Esophagus muscularis mucosa (tissue), 4 donors: ENCODE results near the gene ALDH3B1. TPM values are rescaled to one million over a fixed set of nuclear protein-coding genes. Genes with fewer than 3 reads are reported as not detected.

ENCODE experiments used
- DNase-seq: peaks from one replicate; pipeline ENCODE4 v3.0.0-alpha.2; 2017; ENCODE audit errors: extremely low spot score
- H3K27ac ChIP-seq, 4 donors: fragments of 200-600 bp; sonication (generic); replicated peaks in 1 of 4; 1 replicate in 3 of 4; 2 replicates in 1 of 4; pipeline ENCODE4 v1.5.1; 2016 to 2019; ENCODE audit warnings: mild to moderate bottlenecking in 1 of 4
- H3K27me3 ChIP-seq, 4 donors: fragments of 200-600 bp; sonication (generic); one replicate each; pipeline versions ENCODE4 v1.5.1 to v1.6.0; 2016 to 2019
- H3K36me3 ChIP-seq, 4 donors: fragments of 200-600 bp; sonication (generic); one replicate each; pipeline ENCODE4 v1.5.1; 2016 to 2019
- H3K4me1 ChIP-seq, 4 donors: fragments of 200-600 bp; sonication (generic); one replicate each; pipeline ENCODE4 v1.5.1; 2016 to 2019
- H3K4me3 ChIP-seq, 4 donors: fragments of 200-600 bp; sonication (generic); 1 replicate in 2 of 4; 2 replicates in 2 of 4; pipeline ENCODE4 v1.5.1; 2016 to 2019; ENCODE audit warnings: mild to moderate bottlenecking in 4 of 4, moderate library complexity in 1 of 4
- H3K9me3 ChIP-seq, 4 donors: fragments of 200-600 bp; sonication (generic); 1 replicate in 3 of 4; 2 replicates in 1 of 4; pipeline ENCODE4 v1.5.1; 2016 to 2019
- CTCF ChIP-seq, 3 experiments: fragments of 200-600 bp in 2 of 3; fragments of 450-650 bp in 1 of 3; sonication (generic) in 2 of 3; IDR thresholded peaks; one replicate each; pipeline ENCODE4 v1.5.1; 2017 to 2019; ENCODE audit warnings: antibody characterized with exemption in 3 of 3, mild to moderate bottlenecking in 2 of 3, moderate library complexity in 1 of 3
- EP300 ChIP-seq: sonication (generic); formaldehyde crosslinking; IDR thresholded peaks from one replicate; pipeline ENCODE4 v1.6.1; 2017; ENCODE audit warnings: antibody characterized with exemption
- POLR2A ChIP-seq: fragments of 450-650 bp; IDR thresholded peaks from one replicate; pipeline ENCODE4 v1.6.1; 2017; ENCODE audit warnings: antibody characterized with exemption, moderate library complexity, mild to moderate bottlenecking, low read depth
- POLR2AphosphoS5 ChIP-seq, 2 donors: sonication (generic); formaldehyde crosslinking; IDR thresholded peaks; one replicate each; pipeline ENCODE4 v1.6.1; 2017; ENCODE audit warnings: antibody characterized with exemption in 2 of 2
- WGBS: methylation state at CpG from one replicate; pipeline ENCODE4 v1.1.5; 2018; 5-methylcytosine and 5-hydroxymethylcytosine counted together
- intact Hi-C: fragments of 100-400 bp; cut with DNase I; formaldehyde crosslinking; loops from one replicate; pipeline ENCODE4 v1.15.1; 2023
- total RNA-seq, 4 donors: library from RNA; depleted of rRNA; stranded (reverse); fragments of >200 nt; gene quantifications; one replicate each; pipeline versions ENCODE4 v1.1.0 to v1.2.1, GENCODE V29; 2016

The ALDH3B1 gene
- total RNA-seq, 4 donors from 2014 or later: 10.6 to 17.2 (median 12.6) TPM

GRCh38 chr11:67996051-67996450 is 14.1 kb upstream of the ALDH3B1 start:
- H3K4me1 ChIP-seq: peaks cover 6 to 9% (median 8%) of the 10 kb centered on the region in 4 donors
- peaks cover 0 to 24% (median 4%) of the 10 kb centered on the region in 4 donors for H3K27me3 ChIP-seq
- no peak for TF ChIP-seq POLR2AphosphoS5 (IDR thresholded peaks at IDR 0.05)
- no peak for TF ChIP-seq POLR2A
- no peak for TF ChIP-seq CTCF (IDR thresholded peaks at IDR 0.05)
- TF ChIP-seq EP300: no peak
- intact Hi-C loops: no loop called here
- no peak for DNase-seq
- H3K4me3 ChIP-seq: no peak overlapping the region
- H3K27ac ChIP-seq: no peak overlapping the region
- 97% methylated on average over 11 of the region's 13 CpGs for WGBS
- peaks cover 0 to 14% (median 0%) of the 10 kb centered on the region in 4 donors for H3K36me3 ChIP-seq
- H3K9me3 ChIP-seq: no peaks in the 10 kb centered on the region

GRCh38 chr11:67996622-67997474 is 13.3 kb upstream of the ALDH3B1 start:
- peaks cover 0 to 16% (median under 1%) of the 10 kb centered on the region in 4 donors for H3K27me3 ChIP-seq
- H3K4me3 ChIP-seq: no peak overlapping the region
- no peak overlapping the region for H3K27ac ChIP-seq
- H3K36me3 ChIP-seq: peaks cover 0 to 14% (median 0%) of the 10 kb centered on the region in 4 donors
- 68% methylated on average over 39 of the region's 41 CpGs for WGBS
- H3K9me3 ChIP-seq: no peaks in the 10 kb centered on the region
- intact Hi-C loops: no loop called here
- TF ChIP-seq CTCF (IDR thresholded peaks at IDR 0.05) (no peak), POLR2AphosphoS5 (IDR thresholded peaks at IDR 0.05) (no peak), POLR2A (no peak), EP300 (no peak)
- DNase-seq: no peak
- peaks cover 0 to under 1% (median under 1%) of the 10 kb centered on the region in 4 donors for H3K4me1 ChIP-seq

- TF ChIP-seq POLR2AphosphoS5 (IDR thresholded peaks at IDR 0.05) (no peak), CTCF (IDR thresholded peaks at IDR 0.05) (no peak), EP300 (no peak), POLR2A (no peak)
- Histone ChIP-seq H3K27ac (no peak overlapping the region), H3K36me3 (peaks cover 0 to 14% (median 0%) of the 10 kb centered on the region in 4 donors), H3K4me1 (peaks cover 0 to 3% (median under 1%) of the 10 kb centered on the region in 4 donors), H3K27me3 (peaks cover 0 to 15% (median 0%) of the 10 kb centered on the region in 4 donors), H3K4me3 (no peak overlapping the region), H3K9me3 (no peaks in the 10 kb centered on the region)
- intact Hi-C loops: no loop called here
- no peak for DNase-seq
- WGBS: 88% methylated on average over 29 of the region's 29 CpGs
These were observed 12.6 kb upstream of the ALDH3B1 start for GRCh38 chr11:67997475-67997921.

- Histone ChIP-seq H3K9me3 (no peaks in the 10 kb centered on the region), H3K27me3 (peaks cover 0 to 9% (median 0%) of the 10 kb centered on the region in 4 donors), H3K36me3 (peaks cover 0 to 14% (median 0%) of the 10 kb centered on the region in 4 donors), H3K4me3 (no peak overlapping the region), H3K4me1 (peaks cover 0 to 12% (median 7%) of the 10 kb centered on the region in 4 donors), H3K27ac (no peak overlapping the region)
- 97% methylated on average over 8 of the region's 9 CpGs for WGBS
- DNase-seq: no peak
- intact Hi-C loops: no loop called here
- TF ChIP-seq POLR2AphosphoS5 (IDR thresholded peaks at IDR 0.05) (no peak), POLR2A (no peak), EP300 (no peak), CTCF (IDR thresholded peaks at IDR 0.05) (no peak)
These were observed 11.7 kb upstream of the ALDH3B1 start for GRCh38 chr11:67998150-67999045.
